HG02798 (cell line): ENCODE data around the gene DNHD1.

Experiments
- ATAC-seq: cut with Tn5 transposase; IDR thresholded peaks from one replicate; pipeline ENCODE4 v1.9.1; 2021; ENCODE audit warnings: mild to moderate bottlenecking; ENCODE audit not compliant: unreplicated experiment, poor library complexity

Gene DNHD1, protein sequence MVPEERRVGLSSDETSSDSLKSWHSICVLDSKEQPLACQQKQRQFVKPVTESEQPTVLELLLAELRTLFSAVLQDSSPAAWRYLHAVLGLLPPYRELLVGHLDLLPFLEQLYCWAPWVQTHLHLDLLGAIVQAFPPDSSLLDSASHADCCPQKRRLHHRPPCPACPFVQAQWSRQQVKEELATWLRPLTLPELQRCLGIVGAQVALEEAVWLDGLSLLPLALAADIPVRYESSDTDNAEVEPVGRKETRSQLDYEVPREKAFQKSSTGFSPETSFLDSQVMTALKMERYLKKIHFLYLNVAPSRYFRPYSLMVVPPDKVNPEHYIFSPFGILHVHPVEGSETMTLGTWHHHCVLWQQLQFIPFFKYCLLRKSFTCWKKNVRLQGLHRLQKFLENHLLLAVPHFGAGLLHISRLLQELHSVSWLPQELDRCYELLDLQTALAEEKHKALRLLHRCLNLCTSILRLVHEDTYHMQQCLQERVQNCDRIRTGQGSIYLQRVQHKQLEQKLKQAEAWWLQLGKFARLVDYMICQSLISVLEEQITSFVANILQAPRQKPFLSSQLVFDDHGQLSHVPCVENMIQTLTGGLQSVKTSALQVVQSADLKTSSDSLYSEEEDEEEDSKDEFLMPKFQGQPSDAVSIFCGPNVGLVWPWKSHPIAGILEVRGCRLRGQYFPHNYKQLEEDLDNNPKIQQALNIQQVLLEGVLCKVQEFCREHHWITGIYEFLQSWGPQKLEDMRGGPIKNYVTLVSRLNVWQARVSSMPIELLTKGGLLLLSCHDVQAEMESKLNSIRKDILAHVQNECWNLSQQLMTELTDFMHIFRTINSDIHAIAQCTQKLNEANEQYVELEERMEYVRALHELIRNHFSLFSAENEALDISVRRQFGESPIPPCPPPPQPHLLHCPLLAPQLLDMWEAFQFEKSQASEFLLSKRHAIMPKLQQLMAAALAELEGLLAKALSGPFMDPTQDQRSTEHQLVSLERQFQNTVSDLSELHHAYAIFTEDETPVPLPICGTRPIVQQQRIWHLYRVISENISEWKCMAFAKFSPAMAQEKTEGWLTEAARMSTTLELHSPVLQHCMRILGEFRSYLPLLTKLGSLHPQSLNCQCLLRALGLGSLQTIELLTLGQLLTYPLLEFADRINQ (N-terminal part only)

DNA sequence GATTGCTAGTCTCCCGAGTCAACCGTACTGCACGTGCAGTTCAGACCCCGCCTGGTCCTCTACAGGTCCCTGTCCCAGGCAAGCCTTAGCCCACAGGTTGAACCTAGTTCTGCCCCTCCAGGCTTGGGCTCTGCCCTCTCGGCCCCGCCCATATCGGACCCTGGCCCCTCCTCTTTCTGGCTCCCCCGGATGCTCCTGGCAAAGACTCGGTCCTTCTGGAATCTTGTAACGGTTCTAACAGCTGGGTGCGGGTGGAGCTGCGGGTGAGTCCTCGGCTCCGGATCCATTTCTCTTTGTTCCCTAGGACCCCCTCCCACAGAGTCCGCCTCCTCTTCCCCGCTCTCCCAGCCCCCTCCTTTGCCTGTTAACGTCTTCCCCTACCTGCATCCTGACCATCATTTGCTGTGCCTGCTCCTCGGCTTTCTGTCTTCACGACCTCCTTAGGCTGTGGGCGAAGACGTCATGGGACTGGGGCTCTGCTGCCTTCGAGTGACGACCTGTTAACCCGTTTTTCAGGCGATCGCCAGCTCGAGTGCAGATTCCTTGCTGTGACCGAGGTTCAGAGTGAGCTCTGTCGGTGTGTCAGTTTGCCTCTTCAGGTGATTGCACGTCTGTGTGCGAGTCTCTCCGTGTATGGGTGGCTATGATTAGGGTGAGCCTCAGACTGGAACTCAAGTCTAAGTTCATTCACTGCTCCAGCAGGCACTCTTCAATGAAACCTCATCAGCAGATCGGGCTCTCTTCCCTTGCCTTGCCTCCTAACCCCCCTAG lies at the start of gene DNHD1:
TSS of gene DNHD1 (plus strand) at position 212 of the 771 bp plus-strand sequence. CDS start 936 bp downstream, outside the sequence.
- no peak for ATAC-seq

DNA sequence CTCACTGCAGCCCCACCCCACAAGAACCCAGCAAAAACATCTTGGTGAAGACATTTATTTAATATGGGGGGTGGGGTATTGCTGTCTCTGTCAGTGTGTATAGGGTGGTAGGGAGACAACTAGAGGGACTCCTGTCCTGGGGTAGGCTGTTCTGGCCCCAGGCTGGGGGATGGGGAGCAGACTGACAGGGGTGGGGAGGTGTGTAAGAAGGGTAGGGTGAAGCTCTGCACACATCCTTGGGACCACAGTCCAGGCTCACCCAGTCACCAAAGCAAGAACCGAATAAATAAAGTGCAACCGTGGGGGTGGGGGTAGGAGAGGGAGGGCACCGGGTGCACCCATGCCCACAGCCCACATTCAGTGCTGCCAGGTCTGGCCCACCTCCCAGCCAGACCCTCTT lies 48.5 kb upstream of the DNHD1 start:
- no peak for ATAC-seq

DNA sequence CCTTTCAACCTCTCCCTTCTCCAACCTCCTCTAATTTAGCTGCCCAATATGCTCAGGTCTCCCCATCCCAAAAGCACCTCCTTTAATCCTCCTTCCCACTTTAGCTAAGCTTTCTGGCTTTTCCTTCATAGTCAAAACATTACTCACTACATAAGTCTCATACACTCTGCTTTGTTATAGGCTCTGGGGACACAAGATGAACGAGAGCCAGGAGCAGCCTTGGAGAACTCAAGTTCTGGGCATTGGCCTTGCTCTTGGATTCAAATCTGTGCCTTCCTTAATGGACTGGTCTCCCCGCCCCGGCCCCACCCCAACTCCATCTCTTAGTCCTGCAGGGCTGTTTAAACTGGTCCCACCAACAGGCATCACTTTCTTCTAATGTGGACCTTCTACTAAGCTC lies 44.9 kb upstream of the DNHD1 start:
- ATAC-seq, result no peak

DNA sequence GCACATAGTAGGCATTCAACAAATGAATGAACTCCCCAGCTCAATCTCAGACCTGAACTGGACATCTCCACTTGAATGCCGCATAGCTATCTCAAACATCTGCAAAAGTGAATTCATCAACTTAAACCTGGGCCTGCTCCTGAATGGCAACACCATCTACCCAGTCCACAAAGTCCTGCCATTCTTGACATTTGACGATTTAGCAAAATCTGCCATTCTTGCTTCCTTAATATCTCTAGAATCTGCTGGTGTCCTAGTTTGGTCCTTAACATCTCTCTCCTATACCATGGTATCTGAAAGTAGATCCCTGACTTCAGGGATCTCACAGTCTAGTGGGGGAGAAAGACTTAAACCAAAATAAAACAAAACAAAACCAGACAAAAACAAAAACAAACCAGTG lies 43.9 kb upstream of the DNHD1 start:
- no peak for ATAC-seq

DNA sequence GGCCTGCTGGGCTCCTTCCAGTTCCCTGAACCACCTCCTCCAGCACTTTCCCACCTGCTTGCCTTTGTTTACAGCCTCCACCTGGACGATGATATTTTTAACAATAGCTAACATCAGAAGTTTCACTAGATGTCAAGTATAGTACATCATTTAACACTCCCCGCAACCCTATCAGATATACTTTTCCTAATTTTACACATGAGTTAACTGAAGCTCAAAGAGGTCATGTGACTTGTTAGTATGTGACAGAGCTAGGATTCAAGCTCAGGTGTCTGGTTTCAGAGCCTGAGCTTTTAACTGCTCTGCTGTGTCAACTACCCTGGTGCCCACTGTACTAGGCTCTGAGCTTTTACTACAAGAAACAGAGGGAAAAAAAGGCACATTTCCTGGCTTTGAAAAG lies 42.0 kb upstream of the DNHD1 start:
- no peak for ATAC-seq

DNA sequence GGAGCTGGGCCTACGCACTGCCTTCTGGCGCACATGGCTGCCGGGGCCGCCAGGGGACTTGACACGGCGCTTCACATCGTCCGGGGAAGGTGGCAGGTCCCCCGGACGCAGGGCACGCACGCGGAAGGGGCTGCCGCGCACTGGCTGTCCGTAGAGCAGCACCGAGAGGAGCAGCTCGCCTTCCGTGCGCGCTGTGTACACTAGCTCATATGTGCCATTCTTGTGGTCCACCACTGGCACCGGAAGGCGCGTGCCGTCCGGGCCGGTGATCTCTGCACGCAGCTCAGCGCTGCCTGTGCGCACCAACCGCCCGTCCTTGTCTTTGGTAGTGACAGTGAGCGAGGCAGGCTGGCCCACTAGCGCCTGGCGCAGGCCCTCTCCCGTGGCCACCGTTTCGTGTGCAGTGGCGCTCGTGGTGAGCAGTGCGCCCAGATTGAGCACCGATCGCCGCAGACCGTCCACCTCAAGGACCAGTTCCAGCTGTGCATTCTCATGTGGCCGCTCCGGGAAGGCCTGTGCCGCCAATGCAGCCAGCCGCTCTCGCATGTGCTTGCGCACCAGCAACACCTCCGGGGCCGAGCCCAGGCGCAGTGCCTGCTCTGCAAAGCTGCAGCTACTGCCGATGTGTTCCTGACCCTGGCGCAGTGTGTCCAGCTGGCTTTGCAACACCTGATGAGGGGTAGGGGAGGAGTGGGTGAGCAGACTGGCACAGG lies 40.6 kb upstream of the DNHD1 start:
- no peak for ATAC-seq

DNA sequence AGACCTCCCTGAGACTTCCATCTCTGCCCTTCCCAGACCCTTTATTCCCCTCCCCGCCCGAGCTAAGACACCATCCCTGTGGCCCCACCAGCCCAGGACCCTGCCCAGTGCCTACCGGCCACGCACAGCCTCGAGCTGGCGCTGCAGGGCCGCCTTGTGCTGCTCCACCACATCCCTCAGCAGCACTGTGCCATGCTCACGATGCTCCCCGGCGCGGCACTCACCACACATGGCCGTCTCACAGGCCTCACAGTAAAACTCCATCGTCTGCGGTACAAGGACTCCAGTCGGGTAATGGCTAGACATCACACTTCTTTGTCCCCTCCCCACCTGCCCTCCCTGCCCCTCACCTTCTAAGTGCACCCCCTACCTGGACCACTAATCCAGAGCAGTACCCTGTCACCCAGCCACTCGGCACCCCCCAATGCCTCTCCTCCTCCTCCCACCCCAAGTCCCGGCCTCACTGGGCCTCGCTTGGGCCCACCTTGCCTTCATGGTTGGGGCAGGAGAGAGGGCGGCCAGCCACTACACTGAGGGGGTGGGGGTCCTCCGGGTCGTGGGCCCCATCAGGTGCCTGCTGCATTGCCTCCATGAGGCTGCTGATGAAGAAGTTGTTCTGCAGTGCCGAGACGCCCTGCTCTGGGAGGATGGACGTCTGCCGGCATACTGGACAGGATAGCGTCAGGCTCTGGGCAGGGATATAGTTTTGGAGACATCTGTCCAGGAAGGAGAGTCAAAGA lies 39.3 kb upstream of the DNHD1 start:
- ATAC-seq, result no peak

DNA sequence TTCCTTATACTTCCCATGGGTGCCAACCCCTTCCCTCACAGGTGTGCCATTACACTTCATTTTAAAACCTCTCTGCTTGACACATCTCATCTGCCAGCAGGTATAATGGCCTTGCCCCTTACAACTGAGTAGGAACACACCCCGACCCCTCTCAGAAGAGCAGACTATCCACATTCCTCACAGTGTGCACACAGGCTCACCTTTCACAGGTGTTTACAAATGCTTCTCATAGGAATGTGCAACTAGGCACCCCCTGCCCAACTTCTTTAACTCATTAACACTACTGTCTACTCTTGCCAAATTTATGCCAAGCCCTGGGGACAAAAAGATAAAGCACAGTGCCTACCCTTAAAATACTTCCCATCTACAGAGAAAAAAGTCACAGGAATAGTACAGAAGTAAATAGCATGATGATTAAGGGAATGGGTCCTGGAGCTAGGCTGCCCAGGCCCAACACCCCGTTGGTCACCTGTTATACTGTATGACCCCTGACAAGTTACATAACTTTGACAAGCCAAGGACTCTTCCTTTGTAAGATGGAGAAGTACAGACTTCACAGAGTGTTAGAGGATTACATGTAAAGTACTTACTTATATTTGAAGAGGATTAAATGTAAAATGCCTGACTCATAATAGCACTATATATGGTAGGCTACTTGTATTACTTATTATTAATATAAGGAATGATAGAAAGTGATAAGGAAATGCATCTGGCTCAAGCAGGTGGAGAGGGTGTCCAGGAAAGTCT lies 38.6 kb upstream of the DNHD1 start:
- ATAC-seq, result no peak

DNA sequence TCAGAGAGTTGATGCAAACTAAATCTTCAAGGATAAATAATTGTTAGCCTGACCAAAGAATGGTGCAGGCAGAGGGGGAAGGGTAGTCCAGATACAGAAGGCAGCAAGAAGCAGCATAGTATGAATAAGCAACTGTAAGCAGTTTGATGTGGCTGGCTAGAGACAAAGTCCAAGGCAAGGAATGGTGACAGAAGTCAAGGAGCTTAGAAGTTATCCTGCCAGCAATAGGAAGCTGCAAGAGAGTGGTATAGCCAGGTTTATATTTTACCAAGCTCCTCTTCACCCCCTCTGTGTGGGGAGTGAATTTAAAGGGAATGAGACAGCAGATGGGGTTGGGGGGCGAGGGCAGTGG lies 38.0 kb upstream of the DNHD1 start:
- no peak for ATAC-seq

DNA sequence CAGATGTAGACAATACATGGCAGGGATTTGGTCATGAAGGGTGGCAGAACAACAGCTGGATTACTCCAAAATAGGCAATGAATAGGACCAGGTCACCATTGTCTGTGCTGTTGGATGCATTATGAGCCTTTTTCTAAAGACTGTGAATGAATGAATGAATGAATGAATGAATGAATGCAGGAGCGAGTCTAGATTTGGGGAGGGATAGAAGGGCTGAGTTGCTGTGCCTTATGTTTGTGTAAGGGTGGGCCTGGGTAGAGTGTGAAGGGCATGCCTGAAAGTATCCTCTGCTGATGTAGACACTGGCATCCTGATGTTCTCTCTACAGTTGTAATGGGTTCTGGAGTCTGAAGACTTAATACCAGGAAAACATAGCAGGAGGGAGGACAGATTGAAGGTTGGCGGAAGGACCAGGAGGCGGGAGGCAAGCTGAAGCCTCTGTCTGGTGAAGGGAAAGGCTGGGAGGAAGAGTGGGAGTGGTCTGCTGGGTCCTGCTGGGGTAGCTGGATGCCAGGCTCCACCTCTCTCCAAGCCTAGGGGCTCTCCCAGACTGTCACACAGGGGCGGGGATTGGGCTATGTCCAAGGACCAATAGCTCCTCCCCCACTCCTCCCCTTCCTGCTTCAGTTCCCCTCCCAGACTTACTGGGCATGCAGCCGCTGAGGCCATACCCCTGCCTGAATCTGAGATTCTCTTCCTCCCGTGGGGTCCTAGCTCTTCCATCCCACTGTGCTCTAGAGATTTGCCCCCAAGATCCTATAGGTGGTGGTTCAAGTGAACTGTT lies 28.2 kb upstream of the DNHD1 start:
- peak; percentile 77 for ATAC-seq

DNA sequence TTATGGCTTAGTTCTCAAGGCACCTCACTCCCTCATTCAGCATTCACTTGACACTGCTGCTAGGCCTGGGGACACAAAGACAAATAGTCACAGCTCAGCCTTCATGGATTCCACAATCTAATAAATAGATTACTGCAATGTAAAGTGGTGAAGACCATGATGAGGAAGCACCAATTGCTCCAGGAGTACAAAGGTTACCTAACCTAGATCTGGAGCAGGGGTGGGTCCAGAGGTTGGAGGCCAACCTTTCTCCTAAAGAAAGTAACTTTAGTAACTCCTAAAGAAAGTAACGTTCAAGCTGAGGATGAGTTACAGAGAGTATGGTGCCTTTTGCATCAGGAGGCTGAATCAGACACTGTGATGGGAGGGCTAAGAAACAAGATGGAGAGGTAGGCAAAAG lies 27.5 kb upstream of the DNHD1 start:
- ATAC-seq, result no peak

DNA sequence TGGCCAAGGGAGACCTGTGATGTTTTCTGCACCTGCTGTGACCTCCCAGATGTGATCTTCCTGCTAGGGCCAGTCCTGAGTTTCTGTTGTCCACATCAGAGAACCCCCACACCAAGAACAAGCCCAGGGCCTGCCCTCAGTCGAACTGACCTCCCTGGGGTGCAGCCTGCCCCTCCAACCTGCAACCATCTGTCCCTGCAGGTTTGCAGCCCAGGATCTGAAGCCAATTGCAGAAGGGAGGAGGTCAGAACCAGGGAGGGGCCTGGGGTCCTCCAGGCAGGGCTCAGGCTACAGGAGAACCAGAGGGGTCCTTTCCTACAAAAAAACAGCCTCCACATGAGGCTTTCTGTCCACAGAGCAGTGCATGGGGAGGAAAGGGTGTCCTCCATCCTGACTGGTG lies 24.1 kb upstream of the DNHD1 start:
- ATAC-seq, result no peak

DNA sequence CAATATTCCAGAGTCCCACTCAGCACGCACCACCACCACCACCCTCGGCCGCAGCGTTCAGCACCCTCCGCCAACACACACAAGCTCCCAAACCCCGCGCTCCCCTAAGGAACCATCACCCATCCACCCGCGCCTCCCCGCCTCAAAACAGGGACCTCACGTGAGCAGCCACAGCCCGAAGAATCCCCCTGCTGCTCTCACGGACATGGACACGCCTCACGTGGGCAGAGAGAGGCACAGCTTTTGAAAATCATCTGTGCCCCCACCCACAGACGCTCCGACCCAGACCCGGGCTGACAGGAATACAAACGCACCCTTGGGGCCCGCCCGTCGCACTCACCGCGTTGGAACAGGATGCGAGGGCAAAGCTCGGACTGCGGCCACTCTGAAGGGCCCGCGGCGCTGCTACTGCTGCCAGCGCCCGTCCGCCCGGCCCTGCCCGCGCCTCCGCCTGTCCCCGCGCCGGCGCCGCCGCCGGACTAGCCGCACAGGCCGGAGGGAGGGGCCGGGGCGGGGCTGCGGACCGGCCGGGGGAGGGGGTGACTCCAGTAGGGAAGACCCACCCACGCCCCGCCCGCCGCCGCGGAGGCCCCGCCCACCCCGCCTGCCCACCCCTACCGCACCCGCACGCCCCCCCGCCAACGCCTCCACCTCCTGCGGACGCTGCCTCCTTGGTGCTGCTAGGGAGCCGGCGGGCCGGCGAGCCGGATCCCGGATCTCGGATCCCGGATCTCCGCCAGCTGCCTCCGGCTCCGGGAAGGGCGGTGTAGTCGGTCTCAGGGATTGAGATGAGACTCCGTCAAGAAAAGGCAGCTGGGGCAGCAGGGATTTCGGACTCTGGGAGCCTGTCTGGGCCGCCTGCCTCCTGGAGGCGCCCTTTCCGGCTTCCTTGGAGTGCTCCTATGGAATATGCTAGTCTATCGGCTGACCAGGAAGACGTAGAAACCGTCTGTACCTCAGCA lies 23.3 kb upstream of the DNHD1 start, which contains the start of gene TRIM3:
TSS of gene TRIM3 (minus strand) at position 491 of the 962 bp plus-strand sequence. CDS start 8,246 bp downstream, outside the sequence.
- peak; percentile 85 for ATAC-seq

DNA sequence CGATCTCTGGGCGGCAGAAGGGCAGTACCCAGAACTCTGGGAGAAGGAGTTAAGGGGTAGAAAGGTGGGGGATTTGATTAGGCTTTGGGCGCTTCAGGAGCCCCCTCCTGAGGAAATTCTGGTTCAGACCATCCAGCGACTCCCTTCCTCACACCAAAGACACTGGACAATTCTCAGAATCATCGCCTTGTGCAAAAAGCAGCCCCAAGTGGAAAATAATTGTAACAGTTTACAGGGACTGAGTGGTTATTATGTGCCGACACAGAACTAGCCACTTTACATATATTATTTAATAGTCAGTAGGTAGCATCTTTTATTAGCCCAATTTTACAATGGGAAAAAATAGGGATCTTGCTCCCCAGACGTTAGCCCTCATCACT lies 22.7 kb upstream of the DNHD1 start:
- ATAC-seq, result no peak

DNA sequence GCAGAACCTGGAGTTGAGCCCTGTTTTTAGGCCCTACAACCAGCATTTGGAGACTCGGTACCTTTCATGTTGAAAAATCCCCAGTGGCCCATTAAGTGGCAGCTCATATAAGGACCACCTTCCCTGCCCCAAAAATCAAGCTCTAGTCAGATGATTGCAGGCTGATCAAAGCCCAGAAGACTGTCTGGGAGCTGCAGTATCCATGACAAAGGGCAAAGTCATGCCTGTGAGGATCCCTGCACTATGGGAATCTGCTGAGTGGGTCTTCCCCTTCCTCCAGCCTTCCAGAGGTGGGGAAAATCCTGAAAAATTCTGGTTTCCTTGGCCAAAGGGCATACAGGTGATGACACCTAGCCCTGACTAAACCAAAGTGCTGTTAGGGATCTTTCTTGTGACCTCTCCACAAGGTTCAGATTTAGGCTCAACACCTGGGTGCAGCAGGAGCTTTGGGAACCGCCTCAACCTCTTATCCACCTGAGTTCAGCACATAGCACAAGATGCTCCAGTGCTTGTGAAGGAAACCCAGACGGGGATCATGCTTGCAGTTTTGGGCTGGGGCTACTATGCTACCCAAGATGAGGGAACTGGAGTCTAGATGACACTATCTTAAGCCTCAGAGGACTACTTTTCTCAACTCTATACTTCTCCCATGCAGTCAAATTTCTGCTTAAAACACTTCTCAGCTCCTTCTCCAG lies 22.1 kb upstream of the DNHD1 start:
- no peak for ATAC-seq

DNA sequence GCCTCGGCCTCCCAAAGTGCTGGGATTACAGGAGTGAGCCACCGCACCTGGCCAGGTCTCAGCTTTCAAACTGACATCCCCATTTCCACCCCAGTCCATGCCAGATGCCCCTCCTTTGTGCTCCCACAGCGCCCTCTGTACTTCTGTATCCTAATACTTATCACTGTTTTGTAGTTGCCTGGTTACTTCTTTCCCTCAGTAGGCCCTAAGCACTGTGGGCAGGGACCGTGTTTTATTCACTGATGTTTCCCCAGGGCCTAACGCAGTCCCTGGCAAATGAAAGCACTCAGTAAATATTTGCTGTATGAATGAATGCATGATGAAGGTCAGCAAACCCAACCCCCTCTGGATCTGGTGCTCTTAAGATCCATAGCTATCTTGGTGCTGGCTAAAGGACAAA lies 21.1 kb upstream of the DNHD1 start:
- no peak for ATAC-seq
